Measurements from ENCODE around the gene DDX31.

DDX31 gene

GRCh38 chr9:132600326-132600984 lies 69.3 kb downstream of the DDX31 start:
- in situ Hi-C loops (cut with MboI; ENCODE audit: low sequenced_read_pairs): no loop called here

- in situ Hi-C loops (cut with MboI; ENCODE audit: low sequenced_read_pairs): no loop called here
These were observed 72.6 kb downstream of the DDX31 start for GRCh38 chr9:132597073-132597775.

GRCh38 chr9:132596200-132596599 lies 73.6 kb downstream of the DDX31 start:
- in situ Hi-C loops (cut with MboI; ENCODE audit: low sequenced_read_pairs): no loop called here

- in situ Hi-C loops (cut with MboI; ENCODE audit: low sequenced_read_pairs): no loop called here
These were observed 74.5 kb downstream of the DDX31 start for GRCh38 chr9:132595319-132595718.

- in situ Hi-C loops (cut with MboI; ENCODE audit: low sequenced_read_pairs): no loop called here
These were observed 75.4 kb downstream of the DDX31 start for GRCh38 chr9:132594412-132594811.

- in situ Hi-C loops (cut with MboI; ENCODE audit: low sequenced_read_pairs): no loop called here
These were observed 77.3 kb downstream of the DDX31 start for GRCh38 chr9:132592451-132592850.

GRCh38 chr9:132591751-132592314 lies 78.0 kb downstream of the DDX31 start:
- in situ Hi-C loops (cut with MboI; ENCODE audit: low sequenced_read_pairs): no loop called here

GRCh38 chr9:132591244-132591643 lies 78.5 kb downstream of the DDX31 start:
- in situ Hi-C loops (cut with MboI; ENCODE audit: low sequenced_read_pairs): no loop called here

- in situ Hi-C loops (cut with MboI; ENCODE audit: low sequenced_read_pairs): no loop called here
These were observed 79.2 kb downstream of the DDX31 start for GRCh38 chr9:132590318-132591182.

- in situ Hi-C loops (cut with MboI; ENCODE audit: low sequenced_read_pairs): no loop called here
These were observed 79.8 kb downstream of the DDX31 start for GRCh38 chr9:132590037-132590317.

- in situ Hi-C loops (cut with MboI; ENCODE audit: low sequenced_read_pairs): no loop called here
These were observed 80.4 kb downstream of the DDX31 start for GRCh38 chr9:132589148-132590036.

- in situ Hi-C loops (cut with MboI; ENCODE audit: low sequenced_read_pairs): no loop called here
These were observed 81.2 kb downstream of the DDX31 start for GRCh38 chr9:132588501-132589147.

GRCh38 chr9:132588098-132588497 lies 81.7 kb downstream of the DDX31 start:
- in situ Hi-C loops (cut with MboI; ENCODE audit: low sequenced_read_pairs): no loop called here

- in situ Hi-C loops (cut with MboI; ENCODE audit: low sequenced_read_pairs): no loop called here
These were observed 82.2 kb downstream of the DDX31 start for GRCh38 chr9:132587592-132587955.

GRCh38 chr9:132586830-132587591 lies 82.8 kb downstream of the DDX31 start:
- in situ Hi-C loops (cut with MboI; ENCODE audit: low sequenced_read_pairs): no loop called here

- in situ Hi-C loops (cut with MboI; ENCODE audit: low sequenced_read_pairs): no loop called here
These were observed 83.6 kb downstream of the DDX31 start for GRCh38 chr9:132585954-132586829.

GRCh38 chr9:132584601-132585560 lies 84.9 kb downstream of the DDX31 start:
- in situ Hi-C loops (cut with MboI; ENCODE audit: low sequenced_read_pairs): no loop called here
